ENCODE results near the gene MAPKAP1. TPM values are rescaled to one million over a fixed set of nuclear protein-coding genes. Genes with fewer than 3 reads are reported as not detected.

Gene MAPKAP1
- total and polyA plus RNA-seq, 4 donors = 32.2 to 58.4 (median 56.1) TPM

- no peak overlapping the region for H3K27ac ChIP-seq (ENCODE audit: low read depth in 1 of 2, low read length in 2 of 2)
- H3K9me3 ChIP-seq (ENCODE audit: control insufficient read depth, low read length) = no peaks in the 10 kb centered on the region
- intact Hi-C loops (cut with DNase I) = no loop called here
- no peaks in the 10 kb centered on the region for H3K4me1 ChIP-seq (ENCODE audit: control insufficient read depth in 1 of 2, insufficient read depth in 2 of 2, low read length in 2 of 2)
- no peak overlapping the region for H3K4me3 ChIP-seq (ENCODE audit: low read length in 2 of 2)
- no peak for DNase-seq
- ATAC-seq (ENCODE audit: low FRiP score) = no peak
- no peaks in the 10 kb centered on the region for H3K36me3 ChIP-seq (ENCODE audit: control insufficient read depth in 1 of 2, insufficient read depth in 2 of 2, low read length in 1 of 2)
- H3K27me3 ChIP-seq (ENCODE audit: control insufficient read depth in 1 of 2, insufficient read depth in 2 of 2, low read length in 1 of 2) = no peaks in the 10 kb centered on the region
- 70 to 80% methylated on average over 5 of the region's 5 CpGs for WGBS, 2 donors
These were observed 36.8 kb upstream of the MAPKAP1 start for GRCh38 chr9:125743682-125744428.

DNA sequence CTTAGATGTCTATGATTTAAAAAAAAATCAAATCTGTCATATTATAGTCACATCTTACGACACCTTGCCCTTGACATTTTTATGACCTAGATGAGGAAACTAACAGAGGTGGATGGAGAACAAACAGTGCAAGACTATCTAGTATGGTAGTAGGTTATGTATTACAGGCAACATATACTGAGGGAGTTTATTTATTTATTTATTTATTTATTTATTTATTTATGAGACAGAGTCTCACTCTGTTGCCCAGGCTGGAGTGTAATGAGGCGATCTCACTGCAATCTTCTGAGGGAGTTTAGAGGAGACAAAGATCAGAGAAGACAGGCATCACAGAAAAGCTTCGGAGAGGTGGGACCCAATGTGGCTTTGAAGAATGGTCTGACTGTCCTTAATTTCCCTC is 35.6 kb upstream of the MAPKAP1 start:
- intact Hi-C loops (cut with DNase I) = no loop called here
- WGBS, 2 donors = 83 to 86% methylated on average over 3 of the region's 3 CpGs

DNA sequence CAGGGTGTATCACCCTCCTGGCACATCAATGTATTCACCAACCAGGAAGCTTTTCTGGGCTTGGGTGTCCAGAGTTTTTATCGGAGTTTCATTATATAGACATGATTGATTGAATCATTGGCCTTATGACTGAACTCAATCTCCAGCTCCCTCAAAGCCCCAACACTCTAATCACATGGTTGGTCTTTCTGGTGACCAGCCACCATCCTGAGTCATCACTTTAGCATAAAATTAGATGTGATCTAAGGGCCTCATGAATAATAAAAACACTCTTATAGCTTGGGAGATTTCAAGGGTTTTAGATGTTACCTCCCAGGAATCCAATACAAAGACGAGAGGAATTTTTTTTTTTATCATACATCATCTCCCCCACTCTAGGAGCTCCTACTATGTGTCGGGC is 32.4 kb upstream of the MAPKAP1 start:
- Histone ChIP-seq H3K4me1 (ENCODE audit: control insufficient read depth in 1 of 2, insufficient read depth in 2 of 2, low read length in 2 of 2) (no peaks in the 10 kb centered on the region), H3K27me3 (ENCODE audit: control insufficient read depth in 1 of 2, insufficient read depth in 2 of 2, low read length in 1 of 2) (no peaks in the 10 kb centered on the region), H3K4me3 (ENCODE audit: low read length in 2 of 2) (no peak overlapping the region), H3K36me3 (ENCODE audit: control insufficient read depth in 1 of 2, insufficient read depth in 2 of 2, low read length in 1 of 2) (no peaks in the 10 kb centered on the region), H3K9me3 (ENCODE audit: control insufficient read depth, low read length) (no peaks in the 10 kb centered on the region), H3K27ac (ENCODE audit: low read depth in 1 of 2, low read length in 2 of 2) (no peak overlapping the region)
- 74 to 80% methylated on average over 3 of the region's 3 CpGs for WGBS, 2 donors
- no peak for ATAC-seq (ENCODE audit: low FRiP score)
- DNase-seq = no peak
- intact Hi-C loops (cut with DNase I) = no loop called here

More for the DNA sequence above, 35.6 kb upstream of the MAPKAP1 start:
- H3K27ac ChIP-seq (ENCODE audit: low read depth in 1 of 2, low read length in 2 of 2) = no peak overlapping the region
- H3K4me3 ChIP-seq (ENCODE audit: low read length in 2 of 2) = no peak overlapping the region
- DNase-seq (no peak), ATAC-seq (ENCODE audit: low FRiP score) (no peak)
- no peaks in the 10 kb centered on the region for H3K4me1 ChIP-seq (ENCODE audit: control insufficient read depth in 1 of 2, insufficient read depth in 2 of 2, low read length in 2 of 2)
- no peaks in the 10 kb centered on the region for H3K9me3 ChIP-seq (ENCODE audit: control insufficient read depth, low read length)
- H3K36me3 ChIP-seq (ENCODE audit: control insufficient read depth in 1 of 2, insufficient read depth in 2 of 2, low read length in 1 of 2) = no peaks in the 10 kb centered on the region
- H3K27me3 ChIP-seq (ENCODE audit: control insufficient read depth in 1 of 2, insufficient read depth in 2 of 2, low read length in 1 of 2) = no peaks in the 10 kb centered on the region

DNA sequence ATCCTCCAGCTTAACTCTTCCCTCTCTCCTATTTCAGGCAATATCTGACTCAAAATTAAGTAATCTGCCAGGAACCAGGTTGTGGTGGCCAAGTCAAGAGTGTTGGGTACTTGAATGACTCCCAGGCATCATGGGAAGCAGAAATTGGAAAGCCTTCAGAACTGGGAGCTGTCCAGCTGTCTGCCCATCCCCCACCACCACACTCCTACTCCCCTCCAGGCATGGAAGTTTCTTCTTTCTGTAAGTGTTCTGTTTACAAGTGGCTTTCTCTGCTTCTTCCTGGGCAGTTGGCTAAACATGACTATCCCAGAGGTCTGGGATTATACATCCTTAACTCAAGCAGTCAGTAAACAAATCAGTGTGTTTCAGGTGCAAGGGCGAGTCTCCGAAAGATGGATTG is 25.6 kb upstream of the MAPKAP1 start:
- WGBS, 2 donors = 91 to 98% methylated on average over 2 of the region's 2 CpGs
- no peak overlapping the region for H3K27ac ChIP-seq (ENCODE audit: low read depth in 1 of 2, low read length in 2 of 2)
- no peak for ATAC-seq (ENCODE audit: low FRiP score)
- no peak for DNase-seq
- H3K9me3 ChIP-seq (ENCODE audit: control insufficient read depth, low read length) = no peaks in the 10 kb centered on the region
- intact Hi-C loops (cut with DNase I) = no loop called here
- H3K4me3 ChIP-seq (ENCODE audit: low read length in 2 of 2) = no peak overlapping the region
- no peaks in the 10 kb centered on the region for H3K36me3 ChIP-seq (ENCODE audit: control insufficient read depth in 1 of 2, insufficient read depth in 2 of 2, low read length in 1 of 2)
- no peaks in the 10 kb centered on the region for H3K27me3 ChIP-seq (ENCODE audit: control insufficient read depth in 1 of 2, insufficient read depth in 2 of 2, low read length in 1 of 2)
- H3K4me1 ChIP-seq (ENCODE audit: control insufficient read depth in 1 of 2, insufficient read depth in 2 of 2, low read length in 2 of 2) = no peaks in the 10 kb centered on the region

DNA sequence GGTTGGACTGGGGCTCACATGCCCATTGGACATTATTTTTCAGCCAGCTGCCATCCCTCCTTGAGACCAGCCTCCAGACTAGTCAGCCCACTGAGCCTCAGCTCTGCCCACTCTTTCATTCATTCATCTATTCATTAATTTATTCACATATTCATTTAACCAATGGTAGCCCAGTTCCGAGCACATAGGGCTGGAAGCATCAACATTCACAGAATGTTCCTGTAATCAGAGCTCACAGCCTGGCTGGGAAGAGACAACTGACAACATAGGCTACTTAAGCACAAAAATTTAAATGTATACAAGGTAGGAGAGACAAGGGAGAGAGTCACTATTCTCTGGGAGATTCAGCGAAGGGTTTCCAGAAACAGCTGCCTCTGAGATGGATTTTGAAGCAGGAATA is 23.2 kb upstream of the MAPKAP1 start:
- H3K36me3 ChIP-seq (ENCODE audit: control insufficient read depth in 1 of 2, insufficient read depth in 2 of 2, low read length in 1 of 2) = no peaks in the 10 kb centered on the region

DNA sequence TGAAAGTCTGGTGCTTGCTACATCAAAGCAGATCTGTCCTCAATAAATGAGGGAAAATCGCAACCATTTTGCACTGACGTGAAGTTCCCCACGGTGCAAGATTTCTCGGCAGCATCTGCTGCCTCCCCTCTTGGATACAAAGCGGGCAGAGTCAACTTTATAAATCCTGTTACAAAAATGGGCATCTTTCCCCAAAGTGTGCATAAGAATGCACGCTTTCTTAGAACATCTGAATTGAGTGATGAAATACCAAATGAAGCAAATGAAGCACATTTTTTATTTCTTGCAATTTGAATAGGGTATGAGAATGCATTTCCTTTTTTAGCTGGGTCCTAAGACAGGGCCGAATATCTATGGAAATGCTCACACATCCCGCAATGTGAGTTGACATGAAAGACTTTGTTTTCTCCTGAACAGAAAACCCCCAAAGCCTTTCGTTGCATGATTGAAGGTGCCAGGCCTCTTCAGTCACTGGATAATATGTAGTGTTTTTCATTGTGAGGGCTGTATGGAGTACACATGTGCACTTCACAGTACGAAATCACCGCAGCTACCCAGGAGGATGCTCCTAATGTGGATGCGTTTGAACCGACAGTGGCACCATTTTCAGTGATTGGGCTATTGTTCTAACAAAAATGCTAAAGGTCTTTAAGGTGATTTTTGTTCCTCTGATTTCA is 19.6 kb upstream of the MAPKAP1 start:
- ATAC-seq (ENCODE audit: low FRiP score) (no peak), DNase-seq (no peak)
- intact Hi-C loops (cut with DNase I) = no loop called here
- WGBS, 2 donors = 68 to 76% methylated on average over 13 of the region's 13 CpGs
- Histone ChIP-seq H3K27me3 (ENCODE audit: control insufficient read depth in 1 of 2, insufficient read depth in 2 of 2, low read length in 1 of 2) (peaks cover 0 to 3% of the 10 kb centered on the region in 2 donors), H3K9me3 (ENCODE audit: control insufficient read depth, low read length) (peaks cover 1% of the 10 kb centered on the region), H3K4me3 (ENCODE audit: low read length in 2 of 2) (no peak overlapping the region), H3K36me3 (ENCODE audit: control insufficient read depth in 1 of 2, insufficient read depth in 2 of 2, low read length in 1 of 2) (no peaks in the 10 kb centered on the region), H3K4me1 (ENCODE audit: control insufficient read depth in 1 of 2, insufficient read depth in 2 of 2, low read length in 2 of 2) (no peaks in the 10 kb centered on the region), H3K27ac (ENCODE audit: low read depth in 1 of 2, low read length in 2 of 2) (no peak overlapping the region)

More for the DNA sequence above, 23.2 kb upstream of the MAPKAP1 start:
- WGBS, 2 donors = 81 to 83% methylated on average over 2 of the region's 2 CpGs
- peaks cover 1% of the 10 kb centered on the region for H3K9me3 ChIP-seq (ENCODE audit: control insufficient read depth, low read length)
- ATAC-seq (ENCODE audit: low FRiP score) (no peak), DNase-seq (no peak)
- H3K27me3 ChIP-seq (ENCODE audit: control insufficient read depth in 1 of 2, insufficient read depth in 2 of 2, low read length in 1 of 2) = peaks cover 0 to 3% of the 10 kb centered on the region in 2 donors
- intact Hi-C loops (cut with DNase I) = loop anchor here in 1 of 2 donors (2.0 kb wide), 1 partner anchor 15 kb away; no protein-coding TSS in a partner anchor
- H3K4me1 ChIP-seq (ENCODE audit: control insufficient read depth in 1 of 2, insufficient read depth in 2 of 2, low read length in 2 of 2) = no peaks in the 10 kb centered on the region
- no peak overlapping the region for H3K27ac ChIP-seq (ENCODE audit: low read depth in 1 of 2, low read length in 2 of 2)
- no peak overlapping the region for H3K4me3 ChIP-seq (ENCODE audit: low read length in 2 of 2)

DNA sequence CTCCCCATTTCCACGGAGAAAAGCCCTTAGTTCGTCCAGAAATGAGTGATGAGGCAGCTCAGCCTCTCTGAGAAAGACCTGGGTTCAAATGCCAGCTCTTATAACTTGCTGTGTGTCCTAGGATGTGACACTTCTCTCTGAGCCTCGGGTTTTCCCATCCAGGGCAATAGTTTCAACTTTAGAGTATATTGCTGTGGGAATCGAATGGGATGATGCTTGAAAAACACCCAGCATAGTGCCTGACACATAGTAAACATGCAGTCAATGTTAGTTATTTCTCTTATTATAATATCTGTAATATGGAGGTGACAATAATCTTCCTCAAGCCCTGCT is 430 bp upstream of the MAPKAP1 start:
- Histone ChIP-seq H3K36me3 (ENCODE audit: control insufficient read depth in 1 of 2, insufficient read depth in 2 of 2, low read length in 1 of 2) (no peaks in the 10 kb centered on the region), H3K4me3 (ENCODE audit: low read length in 2 of 2) (peak overlapping the region; percentile 19 to 32), H3K27ac (ENCODE audit: low read depth in 1 of 2, low read length in 2 of 2) (peak overlapping the region; percentile 59 to 65), H3K27me3 (ENCODE audit: control insufficient read depth in 1 of 2, insufficient read depth in 2 of 2, low read length in 1 of 2) (peaks cover 0 to 2% of the 10 kb centered on the region in 2 donors), H3K4me1 (ENCODE audit: control insufficient read depth in 1 of 2, insufficient read depth in 2 of 2, low read length in 2 of 2) (peaks cover 6 to 9% of the 10 kb centered on the region in 2 donors), H3K9me3 (ENCODE audit: control insufficient read depth, low read length) (no peaks in the 10 kb centered on the region)
- 30 to 34% methylated on average over 4 of the region's 4 CpGs for WGBS, 2 donors
- intact Hi-C loops (cut with DNase I) = loop anchor here (5.0 kb wide), 1 partner anchor 40 kb away; the partner anchor contains the start of gene PBX3 (in 2 of the 2)
- ATAC-seq (ENCODE audit: low FRiP score) (no peak), DNase-seq (no peak)

- Histone ChIP-seq H3K9me3 (ENCODE audit: control insufficient read depth, low read length) (no peaks in the 10 kb centered on the region), H3K36me3 (ENCODE audit: control insufficient read depth in 1 of 2, insufficient read depth in 2 of 2, low read length in 1 of 2) (no peaks in the 10 kb centered on the region), H3K27ac (ENCODE audit: low read depth in 1 of 2, low read length in 2 of 2) (no peak overlapping the region), H3K27me3 (ENCODE audit: control insufficient read depth in 1 of 2, insufficient read depth in 2 of 2, low read length in 1 of 2) (no peaks in the 10 kb centered on the region), H3K4me1 (ENCODE audit: control insufficient read depth in 1 of 2, insufficient read depth in 2 of 2, low read length in 2 of 2) (peaks cover 6 to 9% of the 10 kb centered on the region in 2 donors), H3K4me3 (ENCODE audit: low read length in 2 of 2) (peak overlapping the region in 1 of 2 donors; percentile 93)
- no peak for ATAC-seq (ENCODE audit: low FRiP score)
- DNase-seq = no peak
- intact Hi-C loops (cut with DNase I) = loop anchor here (5.0 kb wide), 1 partner anchor 41 kb away; the partner anchor contains the start of gene PBX3 (in 2 of the 2)
- WGBS, 2 donors = 84 to 85% methylated on average over 4 of the region's 4 CpGs
These were observed 1.1 kb downstream of the MAPKAP1 start for GRCh38 chr9:125705893-125706292.

- no peaks in the 10 kb centered on the region for H3K36me3 ChIP-seq (ENCODE audit: control insufficient read depth in 1 of 2, insufficient read depth in 2 of 2, low read length in 1 of 2)
- H3K4me1 ChIP-seq (ENCODE audit: control insufficient read depth in 1 of 2, insufficient read depth in 2 of 2, low read length in 2 of 2) = peaks cover 6 to 9% of the 10 kb centered on the region in 2 donors
- no peak overlapping the region for H3K27ac ChIP-seq (ENCODE audit: low read depth in 1 of 2, low read length in 2 of 2)
- H3K4me3 ChIP-seq (ENCODE audit: low read length in 2 of 2) = no peak overlapping the region
- 71 to 86% methylated on average over 4 of the region's 4 CpGs for WGBS, 2 donors
- ATAC-seq (ENCODE audit: low FRiP score) (no peak), DNase-seq (no peak)
- H3K9me3 ChIP-seq (ENCODE audit: control insufficient read depth, low read length) = no peaks in the 10 kb centered on the region
- intact Hi-C loops (cut with DNase I) = no loop called here
- H3K27me3 ChIP-seq (ENCODE audit: control insufficient read depth in 1 of 2, insufficient read depth in 2 of 2, low read length in 1 of 2) = no peaks in the 10 kb centered on the region
These were observed 3.3 kb downstream of the MAPKAP1 start for GRCh38 chr9:125703662-125704061.

Data from aorta (tissue), 5 donors.